Fibroblast of skin of left quadriceps (primary cell): ENCODE results near the gene STK11.
"Not testable (repeated sequence)": the region's sequence is repeated elsewhere in the genome, so short reads cannot be mapped to it uniquely, and the experiment has no call there.

Experiments used
- DNase-seq, 2 experiments: peaks; one replicate each; pipeline ENCODE4 v3.0.0-alpha.2; 2013; ENCODE audit warnings: low read depth in 2 of 2

Gene STK11

GRCh38 chr19:1238369-1239303, 33.1 kb downstream of the STK11 start:
- no peak for DNase-seq

GRCh38 chr19:1239420-1239795, 33.8 kb downstream of the STK11 start:
- DNase-seq, result no peak

- DNase-seq, result peak; percentile 77
Observed at GRCh38 chr19:1239796-1240737, 34.5 kb downstream of the STK11 start.

- DNase-seq, result no peak
Observed at GRCh38 chr19:1240925-1241324, 35.3 kb downstream of the STK11 start.

GRCh38 chr19:1241417-1242095, 36.0 kb downstream of the STK11 start, which contains the start of gene ATP5F1D:
ATP5F1D (plus strand) TSS chr19:1241751; CDS start chr19:1241851, 100 bp downstream.
- peak; percentile 81 for DNase-seq

- DNase-seq, result peak in 1 of 2 experiments; percentile 57
Observed at GRCh38 chr19:1243768-1244692, 38.5 kb downstream of the STK11 start.

- no peak for DNase-seq
Observed at GRCh38 chr19:1244693-1245451, 39.3 kb downstream of the STK11 start.

GRCh38 chr19:1245494-1246264, 40.1 kb downstream of the STK11 start:
- no peak for DNase-seq

- not testable (repeated sequence) for DNase-seq
Observed at GRCh38 chr19:1246265-1247087, 40.9 kb downstream of the STK11 start.

GRCh38 chr19:1247748-1248138, 42.2 kb downstream of the STK11 start:
- no peak for DNase-seq

- peak; percentile 68 to 71 for DNase-seq
Observed at GRCh38 chr19:1248139-1248785, 42.7 kb downstream of the STK11 start, which contains the start of gene MIDN. MIDN (plus strand) TSS chr19:1248583; CDS start chr19:1250297, 1,714 bp downstream.

- peak in 1 of 2 experiments; percentile 56 for DNase-seq
Observed at GRCh38 chr19:1248786-1249297, 43.3 kb downstream of the STK11 start.

- DNase-seq, result peak; percentile 94 to 95
Observed at GRCh38 chr19:1249298-1249989, 43.9 kb downstream of the STK11 start.

GRCh38 chr19:1249990-1250436, 44.4 kb downstream of the STK11 start:
- DNase-seq, result no peak

GRCh38 chr19:1250437-1251260, 45.1 kb downstream of the STK11 start:
- DNase-seq, result no peak
